Loucy (cell line): ENCODE results near the gene PAM.
"Not testable (repeated sequence)": the region's sequence is repeated elsewhere in the genome, so short reads cannot be mapped to it uniquely, and the experiment has no call there.

Experiments used
- H2AFZ ChIP-seq: fragments of 200-600 bp; sonication (generic); 2 replicates; pipeline ENCODE4 v1.6.0; 2016; ENCODE audit warnings: antibody characterized with exemption, mild to moderate bottlenecking, low read length, moderate library complexity
- H3F3A ChIP-seq: fragments of 200-600 bp; 2 replicates; pipeline ENCODE4 v1.6.0; 2016; ENCODE audit warnings: antibody characterized with exemption, low read depth, mild to moderate bottlenecking
- H3K27me3 ChIP-seq: fragments of 200-600 bp; sonication (generic); 2 replicates; pipeline ENCODE4 v1.6.1; 2014; ENCODE audit warnings: low read length, mild to moderate bottlenecking; ENCODE audit not compliant: insufficient read depth, poor library complexity, severe bottlenecking
- H3K36me3 ChIP-seq: fragments of 200-600 bp; sonication (generic); 2 replicates; pipeline ENCODE4 v1.6.1; 2016; ENCODE audit warnings: low read length; ENCODE audit not compliant: insufficient read depth
- H3K4me1 ChIP-seq: fragments of 200-600 bp; sonication (generic); 2 replicates; pipeline ENCODE4 v1.5.1; 2014; ENCODE audit warnings: low read length, mild to moderate bottlenecking; ENCODE audit not compliant: insufficient read depth, poor library complexity, severe bottlenecking
- H3K4me2 ChIP-seq: fragments of 200-600 bp; sonication (generic); 2 replicates; pipeline ENCODE4 v1.6.0; 2014; ENCODE audit warnings: antibody characterized with exemption, low read length, low read depth, mild to moderate bottlenecking; ENCODE audit not compliant: poor library complexity, severe bottlenecking
- H3K4me3 ChIP-seq: fragments of 200-600 bp; sonication (generic); 2 replicates; pipeline ENCODE4 v1.5.1; 2014; ENCODE audit warnings: low read length, mild to moderate bottlenecking, mixed read lengths; ENCODE audit not compliant: poor library complexity, severe bottlenecking
- H3K79me2 ChIP-seq: fragments of 200-600 bp; sonication (generic); 2 replicates; pipeline ENCODE4 v1.6.1; 2014; ENCODE audit warnings: low read length; ENCODE audit not compliant: insufficient read depth
- H3K9ac ChIP-seq: fragments of 200-600 bp; sonication (generic); 2 replicates; pipeline ENCODE4 v1.6.0; 2014; ENCODE audit warnings: mild to moderate bottlenecking, low read depth, low read length, moderate library complexity; ENCODE audit not compliant: poor library complexity, severe bottlenecking
- H3K9me2 ChIP-seq: fragments of 200-600 bp; sonication (generic); replicated peaks from 2 replicates; pipeline ENCODE4 v1.6.1; 2016; ENCODE audit warnings: low read depth, low read length, mixed read lengths
- H3K9me3 ChIP-seq: fragments of 200-600 bp; sonication (generic); 2 replicates; pipeline ENCODE4 v1.6.1; 2014; ENCODE audit warnings: mild to moderate bottlenecking, antibody characterized with exemption, low read length, low read depth; ENCODE audit not compliant: insufficient read depth
- H4K20me1 ChIP-seq: fragments of 200-600 bp; sonication (generic); 2 replicates; pipeline ENCODE4 v1.6.0; 2014; ENCODE audit warnings: antibody characterized with exemption, low read length, mild to moderate bottlenecking; ENCODE audit not compliant: insufficient read depth, poor library complexity, severe bottlenecking
- CTCF ChIP-seq: fragments of 200-600 bp; sonication (generic); conservative IDR thresholded peaks from 2 replicates; pipeline ENCODE4 v1.5.1; 2014; ENCODE audit warnings: mild to moderate bottlenecking, antibody characterized with exemption, low read length
- EZH2phosphoT487 ChIP-seq: fragments of 200-600 bp; IDR thresholded peaks from 2 replicates; pipeline ENCODE4 v1.6.1; 2018; ENCODE audit warnings: antibody characterized with exemption, mild to moderate bottlenecking, moderate library complexity, borderline replicate concordance

The PAM gene

DNA sequence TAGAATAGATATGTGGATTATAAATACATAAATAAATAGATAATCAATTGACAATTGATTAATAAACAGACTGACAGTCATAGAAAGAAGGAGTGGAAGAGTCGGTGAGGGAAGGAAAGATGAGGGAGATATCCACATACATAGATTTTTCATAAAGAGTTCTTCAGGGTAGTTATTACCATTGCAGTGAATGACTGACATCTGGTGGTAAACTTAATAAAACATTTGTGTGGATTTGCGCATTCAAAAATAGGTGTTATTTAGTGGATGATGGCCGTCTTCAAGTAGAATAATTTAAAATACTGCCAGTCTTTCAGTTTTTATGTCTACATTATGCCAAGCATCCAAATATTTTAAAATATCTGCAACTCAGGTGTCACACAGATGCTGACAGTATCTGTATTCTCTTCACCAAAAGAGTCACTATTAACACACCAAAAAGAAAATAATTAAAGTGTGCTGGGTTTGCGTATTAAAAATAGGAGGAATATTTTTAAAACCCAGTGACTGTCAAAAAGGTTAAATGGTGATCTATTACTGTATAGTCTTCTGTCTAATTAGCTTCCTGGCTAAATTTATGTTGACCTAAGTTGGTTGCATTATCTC, 286.1 kb downstream of the PAM start:
- Histone ChIP-seq H3K4me3 (no peak overlapping the region), H3F3A (no peaks in the 10 kb centered on the region), H3K9me2 (no peaks in the 10 kb centered on the region), H3K9ac (no peak overlapping the region), H3K4me2 (no peak overlapping the region), H3K9me3 (no peaks in the 10 kb centered on the region), H3K36me3 (no peaks in the 10 kb centered on the region), H3K79me2 (no peaks in the 10 kb centered on the region), H4K20me1 (no peaks in the 10 kb centered on the region), H3K27me3 (no peaks in the 10 kb centered on the region), H3K4me1 (no peaks in the 10 kb centered on the region), H2AFZ (no peak overlapping the region)
- peak; percentile 51 for TF ChIP-seq CTCF
- no peak for TF ChIP-seq EZH2phosphoT487

DNA sequence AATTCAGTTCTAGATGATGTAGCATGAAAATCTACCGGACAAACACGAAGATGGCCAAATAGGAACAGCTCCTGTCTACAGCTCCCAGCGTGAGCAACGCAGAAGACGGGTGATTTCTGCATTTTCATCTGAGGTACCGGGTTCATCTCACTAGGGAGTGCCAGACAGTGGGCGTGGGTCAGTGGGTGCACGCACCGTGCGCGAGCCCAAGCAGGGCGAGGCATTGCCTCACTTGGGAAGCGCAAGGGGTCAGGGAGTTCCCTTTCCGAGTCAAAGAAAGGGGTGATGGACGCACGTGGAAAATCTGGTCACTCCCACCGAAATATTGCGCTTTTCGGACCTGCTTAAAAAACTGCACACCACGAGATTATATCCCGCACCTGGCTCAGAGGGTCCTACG, 291.6 kb downstream of the PAM start:
- not testable (repeated sequence) for H3K36me3 ChIP-seq, H3K4me2 ChIP-seq, H3K9me2 ChIP-seq, H3K4me1 ChIP-seq, H3K79me2 ChIP-seq, H4K20me1 ChIP-seq, H2AFZ ChIP-seq, H3K4me3 ChIP-seq, H3K9ac ChIP-seq, H3F3A ChIP-seq, H3K9me3 ChIP-seq, H3K27me3 ChIP-seq

- H3K4me2 ChIP-seq: no peak overlapping the region
- TF ChIP-seq EZH2phosphoT487 (no peak), CTCF (no peak)
- no peaks in the 10 kb centered on the region for H3K79me2 ChIP-seq
- no peaks in the 10 kb centered on the region for H3K36me3 ChIP-seq
- no peaks in the 10 kb centered on the region for H3K9me3 ChIP-seq
- no peaks in the 10 kb centered on the region for H3F3A ChIP-seq
- H3K27me3 ChIP-seq: no peaks in the 10 kb centered on the region
- H3K4me1 ChIP-seq: no peaks in the 10 kb centered on the region
- H2AFZ ChIP-seq: no peak overlapping the region
- H4K20me1 ChIP-seq: no peaks in the 10 kb centered on the region
- H3K4me3 ChIP-seq: no peak overlapping the region
- no peak overlapping the region for H3K9ac ChIP-seq
- H3K9me2 ChIP-seq: no peaks in the 10 kb centered on the region
Measured at GRCh38 chr5:103057208-103058130, 302.4 kb downstream of the PAM start.
